Activated CD4-positive, alpha-beta T cell treated with anti-CD3 and anti-CD28 coated beads for 24 hours (primary cell): ENCODE data around the gene RSPH1.

Source experiments
- DNase-seq, 2 donors: peaks; one replicate each; pipeline ENCODE4 v3.0.0-alpha.2; 2020; ENCODE audit warnings: low read depth in 2 of 2

RSPH1 gene

GRCh38 chr21:42513985-42514882, 18.2 kb upstream of the RSPH1 start:
- peak; percentile 50 to 57 for DNase-seq

GRCh38 chr21:42513151-42513984, 17.3 kb upstream of the RSPH1 start, which contains the start of gene SLC37A1:
SLC37A1 (plus strand) TSS chr21:42513852; CDS start chr21:42518455, 4,603 bp downstream.
- DNase-seq = no peak

GRCh38 chr21:42512346-42513034, 16.5 kb upstream of the RSPH1 start:
- DNase-seq = no peak

GRCh38 chr21:42509244-42509643, 13.2 kb upstream of the RSPH1 start:
- no peak for DNase-seq

GRCh38 chr21:42508371-42508770, 12.3 kb upstream of the RSPH1 start:
- no peak for DNase-seq

DNA sequence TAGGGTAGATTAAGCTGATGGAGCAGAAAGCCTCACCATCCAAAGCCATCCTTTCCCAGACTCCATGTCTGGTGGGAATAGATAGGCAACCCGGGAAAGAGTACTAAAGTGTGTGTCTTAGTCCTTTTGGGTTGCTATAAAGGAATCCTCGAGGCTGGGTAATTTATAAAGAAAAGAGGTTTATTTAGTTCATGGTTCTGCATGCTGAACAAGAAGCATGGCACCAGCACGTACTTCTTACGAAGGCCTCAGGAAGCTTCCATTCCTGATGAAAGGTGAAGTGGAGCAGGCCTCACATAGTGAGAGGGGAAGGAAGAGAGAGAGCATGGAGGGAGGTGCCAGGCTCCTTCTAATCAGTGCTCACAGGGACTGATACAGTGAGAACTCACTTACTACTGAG, 11.4 kb upstream of the RSPH1 start:
- no peak for DNase-seq

DNA sequence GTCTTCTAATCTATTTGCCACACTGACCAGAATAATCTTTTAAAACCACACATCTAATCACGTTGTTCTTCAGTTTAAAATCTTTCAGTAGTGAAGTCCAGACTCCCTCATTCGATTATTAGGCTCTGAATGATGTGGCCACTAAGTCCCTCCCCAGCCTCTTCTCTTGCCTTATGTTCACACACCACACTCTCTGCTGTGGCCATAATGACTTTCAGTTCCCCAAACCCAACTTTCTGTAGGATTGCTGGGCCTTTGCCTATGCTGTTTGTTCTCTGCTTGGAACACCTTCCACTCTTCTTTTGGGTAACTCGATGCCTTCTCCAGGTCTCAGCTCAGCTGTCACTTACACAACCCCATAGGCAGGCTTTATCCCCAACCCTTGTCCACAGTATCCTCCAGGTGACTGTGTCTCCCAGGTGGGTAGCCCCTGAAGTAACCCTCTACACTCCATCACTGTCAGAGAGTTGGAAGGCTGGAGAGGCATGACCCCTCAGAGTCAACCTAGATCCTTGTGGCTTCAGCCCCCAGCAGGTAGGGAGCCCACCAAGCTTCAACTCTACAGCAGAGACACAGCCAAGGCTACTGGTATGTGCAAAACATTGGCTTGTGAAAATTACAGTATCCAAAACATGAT, 9.2 kb upstream of the RSPH1 start:
- DNase-seq = no peak

- DNase-seq = no peak
Measured at GRCh38 chr21:42503711-42504110, 7.7 kb upstream of the RSPH1 start.

DNA sequence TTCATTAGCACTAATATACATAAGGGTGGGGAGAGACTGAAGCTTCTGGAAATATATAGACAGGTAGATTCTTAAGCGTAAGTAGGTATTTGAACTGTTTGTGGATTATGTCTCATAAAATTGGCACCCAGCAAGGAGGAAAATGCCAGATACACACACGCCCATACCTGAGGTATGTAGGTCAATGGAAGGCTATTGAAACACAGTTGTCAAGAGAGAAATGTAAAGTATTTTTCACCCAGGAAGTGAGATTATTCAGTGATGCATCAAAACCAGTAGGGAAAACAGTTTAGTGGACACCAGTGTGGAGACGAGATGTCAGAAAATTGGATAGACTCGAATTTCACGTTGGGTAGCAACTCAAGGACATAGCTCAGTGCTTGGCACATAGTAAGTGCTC, 4.7 kb upstream of the RSPH1 start:
- no peak for DNase-seq

- no peak for DNase-seq
Measured at GRCh38 chr21:42500225-42500624, 4.2 kb upstream of the RSPH1 start.

GRCh38 chr21:42499444-42500112, 3.6 kb upstream of the RSPH1 start:
- DNase-seq = no peak

- no peak for DNase-seq
Measured at GRCh38 chr21:42498012-42498411, 2.0 kb upstream of the RSPH1 start.

DNA sequence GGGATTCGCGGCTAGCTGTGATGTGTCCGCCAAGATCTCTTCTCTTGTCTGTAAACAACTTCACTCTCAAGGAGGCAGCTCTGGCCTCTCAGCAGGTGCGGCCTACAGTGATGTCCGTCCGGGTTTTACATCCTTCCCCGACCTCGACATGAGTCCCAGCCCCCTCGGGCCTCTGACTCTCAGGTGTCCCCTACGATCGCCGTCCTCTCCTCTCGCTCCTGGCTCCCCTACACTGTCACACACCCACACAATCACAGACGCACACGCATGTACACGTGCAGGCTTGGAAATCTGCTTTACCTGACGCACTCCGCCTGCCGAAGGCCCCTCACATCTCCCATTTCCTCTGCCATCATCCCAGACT, 797 bp upstream of the RSPH1 start:
- no peak for DNase-seq

DNA sequence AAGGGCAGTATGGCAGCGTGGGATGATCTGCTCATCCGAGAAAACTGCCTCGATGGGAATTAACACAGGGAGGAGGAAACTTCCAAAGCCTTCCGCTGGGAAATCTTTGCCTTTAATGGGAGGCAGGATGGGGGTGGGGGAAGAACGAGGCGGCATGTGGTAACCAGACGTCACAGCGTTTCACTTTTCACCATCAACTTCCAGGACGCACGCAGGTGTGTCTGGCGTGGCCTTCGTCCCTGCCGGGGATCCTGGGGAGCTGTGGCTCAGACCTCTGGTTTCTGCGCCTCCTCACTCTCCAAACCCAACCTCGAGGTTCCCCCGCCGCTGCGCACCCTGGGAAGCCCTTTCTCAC, 282 bp downstream of the RSPH1 start:
- DNase-seq = no peak

DNA sequence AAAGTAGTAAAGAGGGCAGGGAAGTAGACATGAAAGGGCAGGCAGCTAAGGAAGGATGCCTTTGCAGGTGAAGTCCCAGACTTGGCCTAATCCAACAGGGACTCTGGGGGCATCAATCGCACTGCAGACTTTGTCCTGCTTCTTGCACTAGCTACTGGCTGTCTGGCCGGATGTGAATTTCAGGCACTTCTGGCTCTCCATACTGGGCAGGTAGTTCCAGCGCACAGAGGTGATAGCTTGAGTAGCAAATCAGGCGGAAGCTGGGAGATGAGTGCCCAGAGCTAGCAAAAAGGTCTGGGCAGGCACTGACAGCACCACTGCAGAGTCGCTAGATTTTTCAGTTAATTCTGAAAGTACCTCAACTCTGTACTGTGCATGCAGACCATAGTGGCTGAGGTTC, 997 bp downstream of the RSPH1 start:
- DNase-seq = no peak

GRCh38 chr21:42493109-42494060, 2.6 kb downstream of the RSPH1 start:
- DNase-seq = no peak

- no peak for DNase-seq
Measured at GRCh38 chr21:42492201-42492600, 3.8 kb downstream of the RSPH1 start.

- DNase-seq = no peak
Measured at GRCh38 chr21:42491328-42491727, 4.7 kb downstream of the RSPH1 start.

- DNase-seq = no peak
Measured at GRCh38 chr21:42490720-42491119, 5.3 kb downstream of the RSPH1 start.

GRCh38 chr21:42489991-42490390, 6.0 kb downstream of the RSPH1 start:
- no peak for DNase-seq
